Urothelium cell line (cell line): ENCODE data around the gene MLLT10.
A peak's percentile ranks its signal among the peaks of the same experiment; 100 is the strongest.

Experiments used
- DNase-seq: peaks from one replicate; pipeline ENCODE4 v3.0.0; 2011; ENCODE audit warnings: low spot score, mixed read lengths
- FAIRE-seq: peaks from 2 replicates; lab custom pipeline; 2011; peaks lifted over from hg19 to GRCh38; lab: Jason Lieb, UNC

MLLT10 gene

DNA sequence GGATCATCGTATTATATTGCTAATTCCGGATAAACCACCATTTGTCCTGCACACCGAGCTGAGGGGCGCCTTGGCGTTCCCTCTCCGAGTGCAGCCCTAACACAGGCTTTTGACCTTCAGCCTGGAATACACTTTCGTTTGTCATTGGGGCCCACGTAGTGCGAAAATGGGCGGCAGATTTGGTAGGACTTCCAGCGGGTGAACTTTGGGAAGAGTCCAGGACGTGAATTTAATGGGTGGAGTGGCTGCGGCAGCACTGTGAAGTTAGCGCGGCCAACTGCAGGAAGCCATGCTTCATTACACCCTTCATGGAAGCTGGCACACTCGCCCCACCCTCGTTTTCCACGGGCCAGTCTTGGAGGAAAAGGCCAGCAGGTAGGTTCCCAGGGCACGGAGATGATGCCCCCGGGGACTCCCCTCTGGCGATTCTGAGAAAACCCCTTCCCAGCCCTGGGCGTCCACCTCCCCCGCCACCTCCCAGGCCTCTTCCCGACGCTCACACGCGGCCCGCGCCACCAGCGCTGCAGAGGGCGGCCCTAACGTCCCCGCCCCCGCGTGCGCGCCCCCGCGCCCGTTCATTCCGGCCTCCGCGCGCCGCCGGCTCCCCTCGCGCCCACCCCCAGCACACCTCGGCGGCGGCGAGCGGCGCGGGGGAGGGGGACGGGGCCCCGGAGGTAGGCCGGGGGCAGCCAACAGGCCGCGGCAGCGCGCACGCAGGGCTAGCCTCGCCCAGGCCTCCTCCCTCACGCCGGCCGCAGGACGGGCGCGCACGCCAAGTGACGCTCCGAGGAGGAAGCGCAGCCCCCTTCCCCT lies at the start of gene MLLT10:
MLLT10 (plus strand) TSS at position 766 of the 813 bp plus-strand sequence. CDS start 413 bp downstream, outside the sequence.
- DNase-seq: peak; percentile 95
- peak; percentile 98 for FAIRE-seq

DNA sequence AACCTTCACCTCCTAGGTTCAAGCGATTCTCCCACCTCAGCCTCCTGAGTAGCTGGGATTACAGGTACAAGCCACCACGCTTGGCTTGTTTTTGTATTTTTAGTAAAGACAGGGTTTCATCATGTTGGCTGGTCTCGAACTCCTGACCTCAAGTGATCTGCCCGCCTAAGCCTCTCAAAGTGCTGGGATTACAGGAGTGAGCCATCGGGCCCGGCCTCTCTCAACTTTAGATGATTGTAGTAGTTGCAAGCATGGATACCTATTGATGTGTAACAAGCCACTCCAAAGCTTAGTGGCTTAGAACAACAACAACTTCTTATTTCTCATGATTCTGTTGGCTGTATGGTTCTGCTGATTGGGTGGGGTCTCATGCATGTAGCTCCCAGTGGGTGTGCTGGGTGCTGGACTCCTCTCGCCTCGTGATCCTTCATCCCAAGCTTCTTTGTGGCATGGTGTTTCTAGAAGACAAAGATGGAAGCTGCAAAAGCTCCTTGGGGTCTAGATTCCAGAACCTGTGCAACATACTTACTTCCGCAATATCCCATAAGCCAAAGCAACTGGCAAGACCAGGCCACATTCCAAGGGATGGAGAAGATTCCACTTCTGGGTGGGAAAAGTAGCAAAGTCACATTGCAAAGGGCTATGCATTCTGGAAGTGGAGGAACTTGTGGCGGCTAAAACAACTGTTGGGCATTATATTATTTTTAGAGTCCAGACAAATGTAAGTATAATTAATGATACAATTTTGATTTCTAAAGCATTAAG lies 46.4 kb upstream of the MLLT10 start:
- FAIRE-seq: no peak
- no peak for DNase-seq

DNA sequence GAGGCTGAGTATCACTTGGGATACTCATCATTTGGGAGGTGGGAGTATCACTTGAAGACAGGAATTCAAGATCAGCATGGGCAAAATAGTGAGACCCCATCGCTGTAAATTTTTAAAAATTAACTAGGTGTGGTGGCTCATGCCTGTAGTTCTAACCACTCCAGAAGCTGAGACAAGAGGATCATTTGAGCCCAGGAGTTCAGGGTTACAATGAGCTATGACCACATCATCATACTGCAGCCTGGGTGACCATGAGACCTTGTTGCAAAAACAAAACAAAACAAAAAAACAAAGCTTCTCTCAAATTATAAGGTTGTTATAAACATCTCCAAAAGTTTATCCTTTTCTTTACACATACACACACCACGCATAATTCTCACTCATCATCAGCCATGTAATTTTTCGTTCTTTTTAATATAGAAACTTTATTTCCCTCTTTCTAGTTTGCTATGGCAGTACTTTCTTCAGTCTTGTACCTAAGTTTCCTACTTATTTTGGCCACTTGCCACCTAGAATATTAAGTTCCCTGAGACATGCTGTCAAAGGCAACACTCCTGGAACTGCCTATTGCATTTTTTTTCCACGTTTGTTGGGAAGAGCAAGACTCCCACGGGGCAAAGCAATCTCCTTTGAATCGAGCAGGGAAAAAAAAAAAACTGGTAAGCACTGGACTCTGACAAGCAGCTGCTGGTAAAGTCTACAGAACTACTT lies 45.6 kb upstream of the MLLT10 start:
- no peak for FAIRE-seq

DNA sequence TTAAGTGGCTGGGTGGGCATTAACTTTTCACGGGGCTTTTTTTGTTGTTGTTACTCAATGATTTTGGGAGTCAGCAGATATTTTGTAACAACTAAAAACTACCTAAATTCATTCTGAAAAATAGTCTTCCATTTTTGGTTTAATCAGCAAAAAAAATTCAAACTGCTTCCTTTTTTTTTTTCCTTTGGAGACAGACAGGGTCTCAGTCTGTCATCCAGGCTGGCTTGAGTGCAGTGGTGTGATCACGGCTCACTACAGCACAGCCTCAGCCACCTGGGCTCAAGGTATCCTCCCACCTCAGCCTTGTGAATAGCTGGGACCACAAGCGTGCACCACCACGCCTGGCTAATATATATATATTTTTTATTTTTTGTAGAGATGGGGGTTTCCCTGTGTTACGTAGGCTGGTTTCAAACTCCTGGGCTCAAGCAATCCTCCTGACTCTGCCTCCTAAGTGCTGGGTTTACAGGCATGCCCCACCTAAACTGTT lies 45.0 kb upstream of the MLLT10 start:
- DNase-seq: no peak
- FAIRE-seq: no peak

More for the DNA sequence above, 45.6 kb upstream of the MLLT10 start:
- no peak for DNase-seq

DNA sequence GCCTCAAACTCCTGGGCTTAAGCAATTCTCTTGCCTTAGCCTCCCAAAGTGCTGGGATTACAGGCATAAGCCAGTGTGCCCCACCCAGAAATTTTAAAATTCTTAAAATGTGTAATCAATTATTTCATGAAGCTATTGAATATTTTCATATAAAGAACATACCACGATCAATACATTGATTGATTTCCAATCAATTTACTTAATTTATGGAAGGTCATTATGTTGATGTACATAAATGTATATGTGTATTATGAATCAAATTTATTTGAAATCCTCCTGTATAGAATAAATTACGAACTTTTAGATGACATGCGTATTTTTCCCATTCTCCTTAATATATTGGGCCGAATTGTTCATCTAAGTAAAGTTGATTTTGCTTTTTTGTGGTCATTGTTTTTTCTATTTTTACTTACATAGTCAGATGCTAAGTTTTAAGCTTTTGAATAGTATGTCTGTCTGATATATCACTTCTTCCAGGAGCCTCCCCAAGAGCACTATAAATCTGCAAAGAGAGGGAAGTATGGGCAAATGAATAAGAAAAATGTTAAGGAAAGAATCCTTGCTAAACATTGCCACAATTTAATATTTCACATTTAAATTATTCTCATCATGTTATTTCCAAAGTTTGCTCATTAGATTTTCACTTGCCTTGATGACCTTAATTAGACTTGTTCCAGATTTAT lies 43.9 kb upstream of the MLLT10 start:
- DNase-seq (no peak), FAIRE-seq (no peak)

DNA sequence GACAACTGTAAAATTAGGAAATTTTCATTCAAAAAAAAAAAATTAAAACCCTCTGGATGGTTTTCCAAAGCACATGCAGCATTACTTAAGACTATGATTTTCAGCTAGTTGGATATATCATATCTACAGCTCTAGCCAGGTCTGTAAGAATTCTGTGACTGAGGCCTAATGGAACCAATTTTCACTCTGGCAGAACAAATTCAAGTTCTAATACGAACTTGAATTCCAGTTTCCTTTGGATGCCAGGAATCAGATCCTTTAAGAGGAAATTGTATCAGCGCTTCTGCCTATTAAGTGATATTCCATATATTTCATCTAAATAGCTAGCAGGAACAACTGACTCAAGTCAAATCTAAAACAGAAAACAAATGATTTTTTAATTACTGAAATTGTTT lies 43.3 kb upstream of the MLLT10 start:
- FAIRE-seq (no peak), DNase-seq (no peak)

DNA sequence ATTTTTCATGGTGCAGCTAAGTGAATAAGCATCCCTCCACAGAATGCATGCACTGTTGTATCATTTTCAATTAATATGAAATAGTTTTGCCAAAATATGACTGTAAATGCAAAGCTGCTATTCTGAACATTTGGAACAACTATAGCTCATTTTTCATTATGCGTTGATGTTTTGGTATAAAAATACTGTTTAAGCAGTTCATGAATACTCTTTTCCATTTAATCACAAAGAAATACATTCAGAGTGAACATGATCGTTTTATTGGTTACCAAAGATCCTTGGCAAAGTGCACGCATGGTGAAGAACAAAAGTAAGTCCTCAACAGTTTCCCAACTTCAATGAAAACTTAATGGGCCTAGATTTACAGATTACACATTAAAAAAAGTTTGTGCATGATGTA lies 41.6 kb upstream of the MLLT10 start:
- FAIRE-seq (no peak), DNase-seq (no peak)

DNA sequence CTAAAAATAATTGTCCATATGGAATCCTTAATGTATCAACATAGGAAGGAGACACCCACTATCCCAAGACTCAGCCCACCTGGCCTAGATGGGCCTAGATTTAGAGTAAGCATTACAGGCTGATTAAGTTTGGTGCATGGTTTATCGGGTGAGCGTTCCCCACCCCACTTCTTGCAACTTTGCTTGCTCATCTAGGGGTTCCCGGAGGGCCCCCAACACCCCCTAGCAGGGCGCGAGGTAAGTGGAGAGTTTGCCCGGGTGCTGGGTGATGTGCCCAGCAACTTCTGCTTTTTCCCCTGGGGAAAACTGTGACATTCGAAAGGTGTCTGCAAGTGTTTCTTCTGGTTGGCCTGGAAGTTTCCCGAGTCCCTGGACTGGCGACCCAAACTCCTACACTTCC lies 40.2 kb upstream of the MLLT10 start:
- no peak for DNase-seq
- no peak for FAIRE-seq

DNA sequence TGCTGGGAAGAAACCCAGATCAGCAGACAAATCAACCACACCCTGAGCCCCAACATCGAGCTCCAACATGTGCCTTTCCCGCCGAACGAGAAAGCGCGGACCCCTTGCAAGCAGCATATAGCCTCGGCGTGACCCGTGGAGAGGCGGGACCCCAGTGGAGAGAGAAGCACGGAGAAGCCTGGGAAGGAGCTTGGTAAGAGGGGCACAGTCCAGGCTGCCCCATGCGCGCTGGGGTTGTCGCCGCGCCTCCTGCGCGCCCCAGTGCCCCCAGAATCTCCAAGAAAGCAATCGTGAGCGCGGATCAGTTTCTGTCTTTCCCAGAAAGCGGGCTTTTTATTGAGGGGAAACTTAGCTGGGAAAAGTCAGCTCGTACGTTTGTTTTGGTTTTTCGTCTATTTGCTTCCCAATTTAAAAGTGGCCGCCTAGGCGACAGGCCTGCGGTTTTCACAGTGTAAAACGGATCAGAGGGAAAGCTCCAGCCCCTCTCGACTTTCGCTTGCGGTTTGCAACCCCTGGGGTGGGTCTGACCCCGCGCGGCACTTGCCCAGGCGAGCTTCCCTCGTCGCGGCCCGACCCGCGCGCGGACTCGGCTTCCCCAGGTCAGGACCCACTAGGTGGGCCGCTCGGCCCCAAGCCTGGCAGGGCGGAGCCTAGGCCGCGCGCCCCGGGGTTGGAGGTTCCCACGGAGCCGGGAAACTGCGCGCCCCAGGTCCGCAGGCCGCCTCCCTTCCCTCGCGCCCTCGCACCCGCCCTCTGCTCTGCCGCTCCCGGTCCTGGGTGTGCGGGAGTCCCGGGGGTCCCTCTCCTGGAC lies 39.6 kb upstream of the MLLT10 start:
- FAIRE-seq: no peak

DNA sequence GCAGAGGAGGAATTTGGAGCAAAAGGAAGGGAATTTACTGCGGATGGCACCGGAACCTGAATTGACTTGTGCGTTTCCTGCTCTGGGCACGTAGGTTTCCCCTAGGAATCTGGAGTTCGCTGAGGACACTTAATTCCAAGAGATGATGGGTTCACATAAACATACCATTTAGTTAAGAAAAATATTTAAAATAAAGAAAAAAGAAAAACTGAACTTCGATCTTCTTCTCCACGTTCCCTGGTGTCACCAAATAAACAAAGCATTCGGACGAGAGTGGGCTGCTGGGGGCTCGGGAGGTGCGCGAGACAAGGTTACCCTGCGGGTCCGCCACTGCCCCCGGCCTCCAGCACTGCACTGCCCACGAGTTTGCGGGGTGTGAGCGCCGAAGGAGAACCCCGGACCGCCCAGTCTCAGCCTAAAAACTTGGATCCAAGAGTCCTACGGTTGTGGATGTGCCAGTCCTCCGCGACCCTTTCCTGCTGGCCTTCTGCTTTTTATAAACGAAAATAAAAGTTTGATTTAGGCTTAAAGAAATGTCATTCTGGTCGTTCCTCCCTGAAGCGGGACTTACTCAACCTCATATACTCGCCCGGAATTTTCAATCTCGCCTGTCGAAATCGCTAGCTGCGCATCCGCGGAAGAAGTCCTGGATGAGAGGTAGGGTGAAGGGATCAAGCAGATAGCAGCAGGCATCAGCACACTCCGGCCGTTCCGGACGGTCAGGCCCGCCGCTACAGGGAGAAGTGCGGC lies 38.9 kb upstream of the MLLT10 start:
- peak; percentile 27 for DNase-seq
- no peak for FAIRE-seq

More for the DNA sequence above, 39.6 kb upstream of the MLLT10 start:
- DNase-seq: no peak

DNA sequence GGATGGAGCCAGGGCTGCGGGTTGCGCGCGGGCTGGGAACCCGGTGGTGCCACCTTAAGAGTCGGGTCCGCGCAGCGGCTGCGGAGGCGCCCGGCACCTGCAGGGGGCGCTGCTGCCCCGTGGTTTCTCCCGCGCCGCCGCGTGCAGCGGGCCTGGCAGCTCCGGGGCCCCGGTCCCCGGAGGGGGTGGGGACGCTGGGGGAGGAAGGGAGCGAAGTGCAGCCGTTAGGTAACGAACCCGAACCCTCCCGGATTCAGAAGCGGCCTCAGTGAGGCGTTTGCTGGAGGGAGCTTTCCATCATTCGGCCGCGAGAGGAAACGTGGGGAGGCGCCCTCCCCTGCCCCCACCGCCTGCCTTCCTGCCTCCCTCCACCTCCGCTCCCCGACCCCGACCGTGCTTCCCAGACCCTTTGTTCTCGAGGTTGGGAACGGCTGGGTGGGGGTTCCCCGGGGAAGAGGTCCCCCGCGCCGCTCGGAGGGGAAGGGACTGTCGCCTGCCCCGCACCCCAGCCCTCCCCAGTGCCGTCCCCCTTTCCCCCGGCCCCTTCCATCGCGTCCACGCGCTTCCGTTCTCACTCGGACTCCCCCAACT lies 38.2 kb upstream of the MLLT10 start:
- FAIRE-seq (no peak), DNase-seq (peak; percentile 95)

DNA sequence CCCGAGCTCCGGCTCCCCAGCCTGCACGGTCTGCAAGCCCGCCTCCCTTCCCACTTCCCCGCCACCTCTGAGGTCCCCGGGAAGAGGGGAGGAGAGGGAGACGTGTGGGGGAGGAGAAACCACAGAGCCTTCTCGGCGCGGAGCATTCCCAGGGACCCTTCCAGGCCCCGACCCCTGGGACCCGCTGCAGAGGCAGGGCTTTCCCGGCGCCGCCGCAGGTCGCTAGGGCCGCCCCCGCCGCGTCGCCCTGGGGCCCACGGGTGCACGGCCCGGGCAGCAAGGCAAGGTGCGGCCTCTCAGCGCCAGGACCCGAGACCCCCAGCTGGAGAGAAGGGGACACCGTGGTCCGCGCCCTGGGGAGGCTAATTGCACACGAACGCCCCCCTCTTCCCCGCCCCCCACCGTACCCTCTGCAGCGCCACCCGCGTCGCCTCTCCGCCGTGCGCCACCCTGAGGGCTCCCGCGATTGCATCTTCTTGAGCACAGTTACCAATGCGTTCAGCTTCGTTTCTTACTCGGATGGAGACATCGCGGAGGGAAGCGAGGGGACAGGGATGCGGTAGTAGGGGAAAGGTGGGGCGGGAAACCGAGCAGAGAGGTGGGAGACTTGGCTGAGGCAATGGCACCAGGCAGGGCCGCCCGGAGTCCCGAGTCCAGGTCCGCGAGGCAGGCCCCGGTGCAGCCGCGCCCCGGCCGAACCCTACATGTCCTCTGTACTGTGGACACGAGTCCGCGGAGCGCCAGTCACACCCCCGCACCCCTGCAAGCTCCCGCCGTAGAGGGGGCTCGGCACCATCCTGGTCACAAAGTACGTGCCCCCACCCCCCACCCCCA lies 37.5 kb upstream of the MLLT10 start:
- peak; percentile 68 for DNase-seq
- peak; percentile 74 for FAIRE-seq

DNA sequence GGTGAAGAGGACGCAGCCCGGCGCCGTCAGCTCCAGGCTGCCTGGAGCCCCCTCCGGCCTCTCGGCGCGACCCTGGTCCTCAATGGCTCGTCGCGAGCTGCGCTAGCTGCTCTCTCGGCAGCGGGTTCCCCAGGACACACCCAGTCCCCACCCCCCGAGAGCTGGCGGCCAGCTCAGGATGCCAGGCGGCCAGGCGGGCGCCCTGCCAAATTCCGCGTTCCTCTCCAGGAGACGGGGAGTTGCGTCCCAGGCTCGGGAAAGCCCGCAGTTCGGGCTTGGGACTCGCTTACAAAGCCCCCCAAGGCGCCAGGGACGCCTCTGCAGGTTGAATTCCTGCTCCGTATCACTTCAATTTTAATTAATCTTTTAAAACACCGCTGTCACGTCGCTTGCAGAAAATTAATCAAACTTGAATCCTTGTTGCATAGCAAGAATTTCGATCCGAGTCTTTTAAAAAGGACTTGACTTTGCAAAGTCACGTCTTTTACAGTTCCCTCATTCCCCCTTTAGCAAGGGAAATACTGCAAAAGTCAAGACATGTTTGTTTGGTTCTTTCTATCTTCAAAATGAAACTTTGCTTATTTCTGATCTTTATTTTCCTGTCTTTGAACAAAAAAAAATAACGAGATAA lies 36.7 kb upstream of the MLLT10 start:
- no peak for FAIRE-seq

DNA sequence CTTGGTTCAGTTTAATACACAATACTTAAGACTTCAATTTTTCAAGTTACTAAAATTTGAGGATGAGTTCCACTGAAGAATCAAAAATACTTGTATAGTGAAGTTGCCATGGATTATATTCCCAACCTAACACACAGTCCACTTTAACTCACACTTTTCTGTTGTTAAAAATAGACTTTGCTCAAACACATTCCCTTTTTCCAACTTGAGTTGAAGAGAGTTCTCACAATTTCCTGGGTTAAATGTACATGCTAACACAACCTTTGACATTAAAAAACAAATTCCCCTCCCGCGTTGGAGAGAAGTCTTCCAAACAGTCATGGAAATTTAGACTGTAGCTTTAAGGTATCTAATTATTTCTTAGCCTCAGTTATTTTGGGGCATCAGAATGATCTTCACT lies 35.7 kb upstream of the MLLT10 start:
- FAIRE-seq (no peak), DNase-seq (no peak)

More for the DNA sequence above, 36.7 kb upstream of the MLLT10 start:
- peak; percentile 94 for DNase-seq

DNA sequence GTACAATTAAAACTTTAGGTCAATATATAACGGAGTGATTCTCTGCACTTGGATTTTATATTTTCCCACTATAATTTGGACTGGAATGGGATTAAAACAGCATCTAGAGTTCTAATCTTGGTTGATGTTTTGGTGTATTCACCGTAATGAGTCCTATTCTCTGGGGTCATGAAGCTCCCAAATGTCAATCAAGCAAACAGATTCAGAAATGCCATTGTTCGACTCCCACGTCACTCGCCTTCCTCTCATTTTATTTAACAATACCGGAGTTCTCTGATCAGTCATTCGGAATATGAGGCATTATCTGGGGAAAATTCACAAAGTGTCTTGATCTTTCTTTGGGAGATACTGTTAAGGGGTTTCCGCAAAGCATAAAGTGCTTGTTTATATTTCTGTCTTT lies 35.0 kb upstream of the MLLT10 start:
- DNase-seq (no peak), FAIRE-seq (no peak)

DNA sequence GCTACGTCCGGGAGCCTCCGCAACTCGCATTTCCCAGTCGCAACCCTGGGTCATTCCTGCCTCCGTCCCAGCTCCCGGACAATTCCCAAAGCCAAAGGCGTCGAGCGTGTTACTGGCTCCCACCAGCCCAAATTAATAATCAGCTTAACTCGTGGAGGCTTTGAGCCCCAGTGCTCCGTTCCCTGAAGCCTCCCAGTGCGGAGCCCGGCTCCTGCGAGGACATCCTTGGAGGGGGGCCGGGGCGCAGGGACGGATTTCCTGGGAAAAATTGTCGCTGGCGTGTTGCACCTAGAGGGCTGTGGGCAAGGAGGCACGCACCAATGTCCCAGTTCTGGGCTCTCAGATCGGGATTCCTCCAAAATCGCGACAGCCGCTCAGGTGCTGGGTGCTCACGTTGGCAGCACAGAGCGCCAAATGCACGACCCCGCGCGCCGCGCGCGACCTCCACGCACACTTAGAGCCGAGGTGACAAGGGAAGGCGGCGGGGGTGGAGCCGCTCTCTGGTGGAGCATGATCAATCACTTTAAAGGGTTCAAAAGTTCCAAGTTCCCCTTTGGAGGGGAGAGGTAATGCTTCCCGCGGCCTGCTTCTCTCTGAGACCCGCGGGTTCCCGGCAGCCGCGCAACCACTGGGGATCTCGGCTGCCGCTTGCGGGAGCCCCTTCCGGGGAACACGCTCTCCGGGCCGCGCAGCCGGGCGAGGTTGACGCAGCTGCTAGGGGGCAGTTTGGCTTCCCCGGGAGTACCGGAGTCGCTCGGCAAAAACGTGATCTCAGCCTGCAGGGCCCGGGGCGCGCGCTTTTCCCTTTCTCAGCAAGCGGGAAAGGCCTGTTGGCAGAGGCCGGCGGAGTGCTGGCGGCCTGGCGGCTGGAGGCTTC lies 34.1 kb upstream of the MLLT10 start:
- DNase-seq (no peak), FAIRE-seq (no peak)

DNA sequence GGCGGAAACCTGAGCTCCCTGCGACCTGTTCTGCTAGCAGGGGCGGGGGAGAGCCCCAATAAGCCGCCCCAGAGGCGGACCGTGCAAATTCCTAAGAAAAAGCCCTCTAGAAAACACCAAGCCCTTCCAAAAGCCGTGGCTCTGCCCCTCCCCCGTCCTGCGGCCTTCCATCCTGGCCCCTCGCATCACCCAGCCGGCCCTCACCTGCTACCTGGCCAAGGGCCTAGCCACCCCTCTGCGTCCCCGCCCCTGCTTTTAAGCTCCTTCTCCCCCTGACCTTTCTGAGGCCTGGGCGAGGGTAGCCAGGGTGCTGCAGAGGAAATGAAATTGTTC lies 33.5 kb upstream of the MLLT10 start:
- FAIRE-seq (no peak), DNase-seq (no peak)
